ENCODE data around the gene MAP2K5. TPM values are rescaled to one million over a fixed set of nuclear protein-coding genes. Genes with fewer than 3 reads are reported as not detected.

Gene MAP2K5
- total RNA-seq, 4 donors from 2014 or later: 7.2 to 14.2 (median 9.3) TPM

DNA sequence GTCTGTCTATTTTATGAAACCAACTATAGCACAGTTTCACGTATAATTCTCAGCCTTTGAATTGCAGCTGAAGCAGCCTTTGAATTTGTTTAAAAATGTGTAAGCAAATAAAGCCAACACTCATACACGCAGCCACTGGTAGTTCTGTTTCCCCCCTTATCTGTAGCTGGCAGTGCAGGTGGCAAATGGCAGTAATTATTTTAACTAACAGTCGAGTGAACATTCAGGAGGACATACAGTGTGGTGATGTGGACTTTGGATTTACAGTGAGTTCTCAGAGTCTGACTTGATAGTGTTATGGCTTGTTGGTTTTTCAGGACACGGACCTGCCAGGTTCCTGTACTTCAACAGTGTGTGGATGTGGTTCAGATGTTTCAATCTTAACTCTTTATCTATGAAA lies 218.8 kb downstream of the MAP2K5 start:
- no peak for ATAC-seq (ENCODE audit: low FRiP score)
- TF ChIP-seq, protein P1, sequence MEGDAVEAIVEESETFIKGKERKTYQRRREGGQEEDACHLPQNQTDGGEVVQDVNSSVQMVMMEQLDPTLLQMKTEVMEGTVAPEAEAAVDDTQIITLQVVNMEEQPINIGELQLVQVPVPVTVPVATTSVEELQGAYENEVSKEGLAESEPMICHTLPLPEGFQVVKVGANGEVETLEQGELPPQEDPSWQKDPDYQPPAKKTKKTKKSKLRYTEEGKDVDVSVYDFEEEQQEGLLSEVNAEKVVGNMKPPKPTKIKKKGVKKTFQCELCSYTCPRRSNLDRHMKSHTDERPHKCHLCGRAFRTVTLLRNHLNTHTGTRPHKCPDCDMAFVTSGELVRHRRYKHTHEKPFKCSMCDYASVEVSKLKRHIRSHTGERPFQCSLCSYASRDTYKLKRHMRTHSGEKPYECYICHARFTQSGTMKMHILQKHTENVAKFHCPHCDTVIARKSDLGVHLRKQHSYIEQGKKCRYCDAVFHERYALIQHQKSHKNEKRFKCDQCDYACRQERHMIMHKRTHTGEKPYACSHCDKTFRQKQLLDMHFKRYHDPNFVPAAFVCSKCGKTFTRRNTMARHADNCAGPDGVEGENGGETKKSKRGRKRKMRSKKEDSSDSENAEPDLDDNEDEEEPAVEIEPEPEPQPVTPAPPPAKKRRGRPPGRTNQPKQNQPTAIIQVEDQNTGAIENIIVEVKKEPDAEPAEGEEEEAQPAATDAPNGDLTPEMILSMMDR (IDR thresholded peaks at IDR 0.05): no peak
- no peak for DNase-seq (ENCODE audit: low spot score)

DNA sequence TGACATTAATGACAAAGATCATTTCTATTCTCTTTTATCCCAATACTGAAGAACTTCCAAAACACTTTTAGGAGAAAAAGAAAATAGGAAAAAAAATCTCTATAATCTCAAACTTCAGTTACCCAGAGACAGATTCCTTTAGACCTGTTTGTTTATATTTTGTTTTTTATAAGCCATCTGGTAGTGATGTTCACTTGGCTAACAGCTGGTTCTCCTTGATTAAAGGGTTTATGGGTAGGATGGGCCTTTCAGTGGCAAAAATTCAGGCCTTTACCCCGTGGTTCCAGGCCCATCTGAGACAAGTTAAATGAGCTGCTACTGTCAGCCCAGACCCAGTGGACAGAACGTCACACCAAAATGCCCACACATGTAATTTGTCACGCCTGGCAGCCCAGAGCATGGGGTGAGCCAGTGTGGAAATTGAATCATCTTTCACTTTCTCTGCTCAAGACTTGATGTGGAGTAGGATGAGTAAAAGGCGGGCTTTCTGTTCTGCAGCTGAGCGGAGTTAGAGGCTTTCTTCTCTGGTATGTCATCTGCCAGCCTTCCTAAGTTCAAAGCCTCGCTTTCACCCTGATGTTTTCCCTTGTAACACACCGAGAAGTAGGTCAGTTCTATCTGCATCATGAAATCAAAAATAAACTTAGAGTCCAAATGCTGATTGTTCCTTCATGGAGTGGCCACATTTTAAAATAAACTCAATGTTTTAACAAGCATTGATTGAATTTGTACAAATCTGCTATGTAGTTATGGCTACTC lies 220.3 kb downstream of the MAP2K5 start:
- DNase-seq (ENCODE audit: low spot score) (no peak), ATAC-seq (ENCODE audit: low FRiP score) (no peak)
- TF ChIP-seq, protein P1 (IDR thresholded peaks at IDR 0.05): no peak

DNA sequence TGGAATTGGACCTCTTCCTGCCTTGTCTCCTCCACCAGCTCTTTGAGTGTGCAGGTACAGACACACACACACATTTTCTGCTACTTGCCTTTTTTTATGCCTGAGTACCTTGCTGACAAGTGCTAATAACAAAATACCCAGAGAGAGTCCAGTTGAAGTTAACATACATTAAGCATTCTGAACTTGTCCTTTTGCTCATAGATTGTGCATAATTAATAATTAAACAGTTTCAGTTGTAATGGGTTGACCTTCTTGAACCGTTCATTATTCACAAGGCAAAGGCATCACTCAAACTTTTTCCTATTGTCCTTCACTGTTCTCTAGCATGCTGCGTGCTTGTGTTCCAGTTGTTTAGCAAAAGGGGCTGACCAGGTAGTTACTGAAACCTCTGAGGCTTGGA lies 223.2 kb downstream of the MAP2K5 start:
- TF ChIP-seq, protein P1 (IDR thresholded peaks at IDR 0.05): no peak
- no peak for DNase-seq (ENCODE audit: low spot score)
- ATAC-seq (ENCODE audit: low FRiP score): no peak

DNA sequence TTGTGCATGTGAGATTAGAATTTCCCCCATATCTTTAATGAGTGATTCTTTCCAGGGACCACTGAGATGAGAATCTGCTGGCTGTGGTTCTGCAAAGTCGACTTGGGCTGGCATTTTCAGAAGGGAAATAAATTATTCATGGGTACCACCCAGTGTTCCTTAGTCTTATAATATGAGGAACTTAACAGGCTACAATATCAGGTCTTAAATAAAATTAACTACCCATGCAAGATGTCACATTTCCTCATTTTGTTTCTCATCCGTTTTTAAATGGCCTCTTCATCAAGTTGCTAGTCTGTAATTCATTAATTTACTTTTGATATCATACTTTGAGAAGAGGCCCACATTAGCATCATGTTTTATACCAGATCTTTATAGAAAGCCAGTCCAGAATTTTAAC lies 224.5 kb downstream of the MAP2K5 start:
- DNase-seq (ENCODE audit: low spot score) (no peak), ATAC-seq (ENCODE audit: low FRiP score) (no peak)
- TF ChIP-seq, protein P1 (IDR thresholded peaks at IDR 0.05): no peak

DNA sequence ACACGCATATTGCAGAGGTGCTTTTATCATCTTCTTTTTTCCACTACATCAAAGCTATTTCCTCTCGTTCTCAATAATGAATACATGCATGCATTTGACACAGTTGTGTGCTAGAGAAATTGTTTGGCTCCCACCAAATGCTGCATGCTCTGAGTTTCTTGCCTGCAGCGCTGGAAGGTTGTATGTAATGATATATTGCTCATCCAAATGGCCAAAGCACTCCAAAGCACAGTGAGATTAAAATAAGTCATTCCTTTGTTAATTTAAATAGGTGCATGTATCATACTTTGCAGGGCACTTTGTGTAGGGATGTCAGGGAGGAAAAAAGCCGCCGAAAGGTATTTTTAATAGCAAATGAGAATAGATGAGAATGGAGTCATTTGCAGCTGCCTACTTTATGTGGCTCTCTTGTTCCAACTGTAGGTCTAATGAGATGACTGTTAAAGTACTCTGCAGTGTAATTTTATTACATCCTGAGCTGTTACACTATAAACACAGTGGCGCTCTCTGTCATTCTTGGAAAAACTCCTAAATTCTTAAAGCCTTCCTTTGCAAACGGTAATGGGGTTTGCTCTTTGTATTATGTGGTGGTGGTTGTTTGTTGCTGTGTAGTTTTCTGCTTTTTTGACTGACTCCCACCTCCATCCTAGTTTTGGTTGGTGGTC lies 225.9 kb downstream of the MAP2K5 start:
- no peak for DNase-seq (ENCODE audit: low spot score)

DNA sequence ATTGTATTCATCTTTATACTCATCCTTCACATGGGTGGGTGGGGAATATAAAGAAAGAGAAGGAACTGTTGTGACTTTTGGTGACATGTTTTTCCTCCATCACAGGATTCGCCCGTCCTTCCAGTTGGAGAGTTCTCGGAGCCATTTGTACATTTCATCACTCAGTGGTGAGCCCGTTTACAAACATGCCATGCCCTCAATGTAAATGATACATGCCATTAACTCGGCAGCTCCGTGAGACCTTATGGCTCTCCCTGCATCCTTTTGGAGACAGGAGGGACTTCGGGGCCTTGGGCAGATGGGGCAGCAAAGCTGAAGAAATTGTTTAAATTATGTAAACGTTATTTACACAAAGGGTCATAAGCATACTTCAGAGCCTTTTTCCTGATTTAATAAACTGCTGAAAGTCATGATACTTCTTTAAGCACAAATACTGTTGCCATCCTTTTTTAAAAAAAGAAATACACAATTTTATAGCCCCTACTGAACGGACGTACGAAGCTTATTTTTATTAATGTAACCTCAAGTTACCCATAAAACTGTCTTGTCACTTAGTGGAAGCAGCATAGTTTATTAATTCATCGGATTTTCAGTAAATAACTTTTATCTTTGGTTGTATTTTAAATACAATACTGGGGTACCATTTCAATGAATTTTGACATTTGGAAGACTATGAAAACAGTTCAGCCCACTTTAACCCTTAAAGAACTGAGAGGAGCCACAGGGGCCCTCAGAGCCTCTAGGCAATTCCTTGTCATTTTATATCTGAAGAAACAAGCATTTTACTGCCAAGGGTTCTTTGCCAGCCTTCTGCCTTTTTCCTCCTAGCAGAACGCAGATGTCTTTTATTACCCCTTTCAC lies 227.2 kb downstream of the MAP2K5 start:
- TF ChIP-seq, protein P1 (IDR thresholded peaks at IDR 0.05): no peak

More for the DNA sequence above, 225.9 kb downstream of the MAP2K5 start:
- no peak for ATAC-seq (ENCODE audit: low FRiP score)
- TF ChIP-seq, protein P1 (IDR thresholded peaks at IDR 0.05): no peak

More for the DNA sequence above, 227.2 kb downstream of the MAP2K5 start:
- ATAC-seq (ENCODE audit: low FRiP score) (no peak), DNase-seq (ENCODE audit: low spot score) (no peak)

All from omental fat pad (tissue), 4 donors.